Uterus (tissue), 4 donors: Measurements from ENCODE around the gene MRPS6. TPM values are rescaled to one million over a fixed set of nuclear protein-coding genes. Genes with fewer than 3 reads are reported as not detected.

Source experiments
- DNase-seq, 2 donors: peaks; one replicate each; pipeline ENCODE4 v3.0.0-alpha.2; 2019 to 2020
- H3K27ac ChIP-seq, 2 donors: fragments of 200-600 bp; sonication (generic); 1 replicate in 1 of 2; 2 replicates in 1 of 2; pipeline ENCODE4 v1.5.1; 2016 to 2018
- H3K27me3 ChIP-seq, 2 donors: fragments of 200-600 bp; sonication (generic); one replicate each; pipeline ENCODE4 v1.5.1; 2018 to 2019; ENCODE audit warnings: control low read depth in 1 of 2
- H3K36me3 ChIP-seq, 2 donors: fragments of 200-600 bp; sonication (generic); one replicate each; pipeline ENCODE4 v1.5.1; 2019; ENCODE audit warnings: control low read depth in 1 of 2
- H3K4me1 ChIP-seq, 2 donors: fragments of 200-600 bp; sonication (generic); one replicate each; pipeline ENCODE4 v1.5.1; 2018 to 2019; ENCODE audit warnings: control low read depth in 1 of 2
- H3K4me3 ChIP-seq, 2 donors: fragments of 200-600 bp; sonication (generic); 1 replicate in 1 of 2; 2 replicates in 1 of 2; pipeline ENCODE4 v1.5.1; 2018 to 2019; ENCODE audit warnings: mild to moderate bottlenecking in 1 of 2
- H3K9me3 ChIP-seq, 2 donors: fragments of 200-600 bp; sonication (generic); one replicate each; pipeline ENCODE4 v1.5.1; 2019; ENCODE audit warnings: control low read depth in 1 of 2
- POLR2A ChIP-seq, 2 donors: fragments of 450-650 bp; IDR thresholded peaks; one replicate each; pipeline ENCODE4 v1.6.1; 2016; ENCODE audit warnings: antibody characterized with exemption in 2 of 2, mild to moderate bottlenecking in 1 of 2, moderate library complexity in 1 of 2
- intact Hi-C: fragments of 100-400 bp; cut with DNase I; formaldehyde crosslinking; loops from one replicate; pipeline ENCODE4 v1.15.1; 2023; ENCODE audit warnings: low total_unique reads
- total RNA-seq, 4 donors: library from RNA; depleted of rRNA in 3 of 4; stranded (reverse); fragments of >200 nt in 3 of 4; gene quantifications; one replicate each; pipeline versions ENCODE4 v1.1.0 to v1.2.4, GENCODE V29; 2014 to 2023
- TF ChIP-seq, protein P1 (sequence below), 4 experiments: fragments of 200-600 bp in 2 of 4; fragments of 450-650 bp in 2 of 4; sonication (generic) in 2 of 4; IDR thresholded peaks; one replicate each; pipeline ENCODE4 v1.5.1; 2016 to 2019; ENCODE audit warnings: antibody characterized with exemption in 4 of 4, mild to moderate bottlenecking in 2 of 4, moderate library complexity in 1 of 4
- donor health status: DM: yes; HTN: yes; CAD: no.

MRPS6 gene
- total RNA-seq, 4 donors from 2014 or later, result 9.0 to 75.6 (median 33.5) TPM

DNA sequence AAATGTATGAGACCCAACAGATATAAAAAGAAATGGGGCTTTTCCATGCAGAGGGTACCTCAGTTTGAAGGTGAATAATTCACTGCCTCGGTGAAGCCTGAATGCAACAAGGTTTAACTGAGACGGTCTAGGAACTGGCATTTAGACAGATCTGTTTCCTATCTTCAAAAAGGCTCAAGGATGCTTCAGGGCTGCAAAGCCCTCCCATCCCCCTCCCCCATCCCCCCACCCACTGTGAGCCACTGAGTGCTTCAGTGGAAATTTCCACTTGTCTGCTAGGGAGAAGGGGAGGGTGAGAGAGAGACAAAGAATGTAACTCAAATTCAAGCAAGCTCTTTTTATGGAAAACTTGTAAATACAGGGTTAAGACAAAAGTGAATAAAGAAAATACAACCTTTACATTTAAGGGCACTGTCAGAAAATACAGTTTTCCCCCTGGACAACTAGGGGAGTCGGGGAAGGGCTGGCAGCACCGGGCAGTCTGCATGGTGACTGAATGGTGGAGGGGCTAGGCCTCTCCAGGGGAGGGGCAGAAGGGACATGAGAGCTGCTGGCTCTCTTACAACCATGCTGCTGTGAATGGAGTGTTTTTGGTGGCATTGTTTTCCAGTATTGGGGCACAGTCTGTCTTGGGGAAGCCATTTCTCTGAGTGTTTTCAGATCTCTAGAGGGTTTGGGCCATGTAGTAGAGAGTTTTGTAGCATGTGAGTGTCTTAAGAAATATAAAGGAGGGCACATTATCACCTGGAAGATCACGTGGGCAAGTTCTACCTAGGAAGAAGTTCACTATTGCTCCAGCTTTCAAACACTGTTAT is 56.7 kb downstream of the MRPS6 start:
- intact Hi-C loops, result no loop called here
- peaks cover 17 to 33% of the 10 kb centered on the region in 2 donors for H3K4me1 ChIP-seq
- DNase-seq, result no peak
- H3K27ac ChIP-seq, result peak overlapping the region; percentile 76 to 92
- TF ChIP-seq POLR2A (IDR thresholded peaks at IDR 0.05), result no peak
- TF ChIP-seq, protein P1, sequence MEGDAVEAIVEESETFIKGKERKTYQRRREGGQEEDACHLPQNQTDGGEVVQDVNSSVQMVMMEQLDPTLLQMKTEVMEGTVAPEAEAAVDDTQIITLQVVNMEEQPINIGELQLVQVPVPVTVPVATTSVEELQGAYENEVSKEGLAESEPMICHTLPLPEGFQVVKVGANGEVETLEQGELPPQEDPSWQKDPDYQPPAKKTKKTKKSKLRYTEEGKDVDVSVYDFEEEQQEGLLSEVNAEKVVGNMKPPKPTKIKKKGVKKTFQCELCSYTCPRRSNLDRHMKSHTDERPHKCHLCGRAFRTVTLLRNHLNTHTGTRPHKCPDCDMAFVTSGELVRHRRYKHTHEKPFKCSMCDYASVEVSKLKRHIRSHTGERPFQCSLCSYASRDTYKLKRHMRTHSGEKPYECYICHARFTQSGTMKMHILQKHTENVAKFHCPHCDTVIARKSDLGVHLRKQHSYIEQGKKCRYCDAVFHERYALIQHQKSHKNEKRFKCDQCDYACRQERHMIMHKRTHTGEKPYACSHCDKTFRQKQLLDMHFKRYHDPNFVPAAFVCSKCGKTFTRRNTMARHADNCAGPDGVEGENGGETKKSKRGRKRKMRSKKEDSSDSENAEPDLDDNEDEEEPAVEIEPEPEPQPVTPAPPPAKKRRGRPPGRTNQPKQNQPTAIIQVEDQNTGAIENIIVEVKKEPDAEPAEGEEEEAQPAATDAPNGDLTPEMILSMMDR (IDR thresholded peaks at IDR 0.05), result no peak
- H3K27me3 ChIP-seq, result no peaks in the 10 kb centered on the region
- no peaks in the 10 kb centered on the region for H3K36me3 ChIP-seq
- no peaks in the 10 kb centered on the region for H3K9me3 ChIP-seq
- H3K4me3 ChIP-seq, result peak overlapping the region in 1 of 2 donors; percentile 9

DNA sequence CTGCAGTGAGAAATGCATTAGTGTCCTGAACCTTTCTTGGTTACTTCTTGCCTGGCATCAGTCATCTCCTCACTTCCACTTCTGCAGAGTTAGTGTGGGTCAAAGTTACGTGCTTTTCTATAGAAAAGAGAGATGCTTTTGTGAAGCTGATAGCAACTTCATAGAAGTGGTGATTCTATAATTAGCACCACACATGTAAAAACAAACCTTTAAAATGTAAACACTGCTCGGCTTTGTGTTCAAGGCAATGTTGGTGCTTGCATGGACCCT is 57.3 kb downstream of the MRPS6 start:
- Histone ChIP-seq H3K27ac (peak overlapping the region; percentile 76 to 92), H3K4me3 (no peak overlapping the region), H3K9me3 (no peaks in the 10 kb centered on the region), H3K4me1 (peaks cover 17 to 33% of the 10 kb centered on the region in 2 donors), H3K36me3 (no peaks in the 10 kb centered on the region), H3K27me3 (no peaks in the 10 kb centered on the region)
- DNase-seq, result no peak
- intact Hi-C loops, result no loop called here
- TF ChIP-seq POLR2A (IDR thresholded peaks at IDR 0.05), result no peak
- TF ChIP-seq, protein P1 (IDR thresholded peaks at IDR 0.05), result no peak

DNA sequence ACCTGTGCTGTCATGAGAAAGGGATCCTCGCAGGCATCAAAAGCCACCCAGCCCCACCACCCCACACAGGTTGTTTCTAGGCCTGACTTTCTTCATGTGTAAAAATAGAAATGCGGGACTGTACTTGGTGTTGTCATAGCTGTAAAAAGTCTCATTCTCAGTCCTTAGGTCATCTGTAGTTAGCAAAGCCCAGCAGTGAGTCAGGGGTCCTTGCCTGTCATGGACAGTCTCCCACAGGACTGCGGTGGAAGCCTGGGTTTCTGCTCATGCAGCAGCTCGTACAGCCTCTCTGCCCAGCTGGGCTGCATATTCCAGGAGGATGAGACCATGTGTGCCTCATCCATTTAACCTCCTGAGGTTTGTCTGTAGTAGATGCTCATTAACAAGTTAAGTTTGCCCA is 58.2 kb downstream of the MRPS6 start:
- Histone ChIP-seq H3K4me1 (peaks cover 17 to 33% of the 10 kb centered on the region in 2 donors), H3K9me3 (no peaks in the 10 kb centered on the region), H3K27me3 (no peaks in the 10 kb centered on the region), H3K27ac (peak overlapping the region; percentile 76 to 92), H3K4me3 (no peak overlapping the region), H3K36me3 (no peaks in the 10 kb centered on the region)
- no peak for DNase-seq
- TF ChIP-seq, protein P1 (IDR thresholded peaks at IDR 0.05), result no peak
- TF ChIP-seq POLR2A (IDR thresholded peaks at IDR 0.05), result no peak
- intact Hi-C loops, result no loop called here

DNA sequence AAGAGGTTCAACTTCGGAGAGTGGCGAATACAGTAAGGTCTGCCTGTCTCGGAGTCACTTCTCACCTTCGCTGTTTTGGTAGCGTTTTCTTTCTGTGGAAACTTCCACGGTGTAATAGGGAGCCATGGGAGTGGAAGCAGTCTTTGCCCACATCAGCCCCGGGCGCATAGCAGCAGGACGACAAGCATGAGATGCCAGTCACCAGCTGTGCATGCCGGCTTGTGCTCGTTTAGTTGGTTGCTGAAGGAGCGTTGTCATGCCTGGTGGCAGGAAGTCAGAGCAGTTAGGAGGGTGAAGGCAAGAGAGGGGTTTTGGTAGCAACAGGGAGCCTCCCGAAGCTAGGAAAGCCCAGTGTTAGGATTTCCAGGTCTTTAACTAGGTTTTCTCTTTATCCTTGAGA is 58.8 kb downstream of the MRPS6 start:
- H3K9me3 ChIP-seq, result no peaks in the 10 kb centered on the region
- TF ChIP-seq, protein P1 (IDR thresholded peaks at IDR 0.05), result no peak
- TF ChIP-seq POLR2A (IDR thresholded peaks at IDR 0.05), result no peak
- no peak for DNase-seq
- H3K36me3 ChIP-seq, result no peaks in the 10 kb centered on the region
- no peaks in the 10 kb centered on the region for H3K27me3 ChIP-seq
- H3K4me3 ChIP-seq, result no peak overlapping the region
- intact Hi-C loops, result no loop called here
- peaks cover 17 to 33% of the 10 kb centered on the region in 2 donors for H3K4me1 ChIP-seq
- H3K27ac ChIP-seq, result peak overlapping the region; percentile 13 to 76

DNA sequence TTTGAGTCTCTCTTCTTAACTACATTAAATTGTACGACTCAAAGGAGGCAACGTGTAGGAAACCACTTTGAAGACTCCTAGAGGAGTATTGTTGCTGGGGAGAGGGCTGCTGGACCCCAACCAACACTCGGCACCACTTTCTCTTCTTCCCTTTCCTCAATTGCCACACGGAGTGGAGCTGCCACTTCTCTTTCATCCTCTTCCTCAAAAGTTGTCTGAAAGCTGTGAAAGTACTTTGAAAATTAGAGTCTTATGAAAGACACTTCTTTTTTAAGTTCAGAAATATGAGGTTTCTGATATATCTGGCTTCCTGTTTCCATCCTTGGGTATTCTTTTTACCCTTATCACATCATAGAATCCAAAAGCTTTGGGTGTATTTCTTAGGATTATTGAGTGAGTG is 59.5 kb downstream of the MRPS6 start:
- Histone ChIP-seq H3K27ac (peak overlapping the region in 1 of 2 donors; percentile 76), H3K4me1 (peaks cover 17 to 32% of the 10 kb centered on the region in 2 donors), H3K4me3 (no peak overlapping the region), H3K27me3 (no peaks in the 10 kb centered on the region), H3K9me3 (no peaks in the 10 kb centered on the region), H3K36me3 (no peaks in the 10 kb centered on the region)
- intact Hi-C loops, result no loop called here
- DNase-seq, result no peak
- TF ChIP-seq POLR2A (IDR thresholded peaks at IDR 0.05), result no peak
- TF ChIP-seq, protein P1 (IDR thresholded peaks at IDR 0.05), result no peak
